Transverse colon (tissue), 4 donors: Measurements from ENCODE around the gene RAB28.

ENCODE experiments used
- CTCF ChIP-seq, 5 experiments: fragments of 200-600 bp in 3 of 5; fragments of 450-650 bp in 2 of 5; sonication (generic) in 3 of 5; IDR thresholded peaks; 1 replicate in 2 of 5; 2 replicates in 3 of 5; pipeline ENCODE4 v1.5.1; 2016 to 2017; ENCODE audit warnings: antibody characterized with exemption in 5 of 5, inconsistent platforms in 3 of 5, mild to moderate bottlenecking in 2 of 5, moderate library complexity in 1 of 5
- POLR2A ChIP-seq: fragments of 450-650 bp; IDR thresholded peaks from one replicate; pipeline ENCODE4 v1.6.1; 2016; ENCODE audit warnings: antibody characterized with exemption, mild to moderate bottlenecking, moderate library complexity
- POLR2AphosphoS5 ChIP-seq, 3 donors: sonication (generic); formaldehyde crosslinking; IDR thresholded peaks; one replicate each; pipeline ENCODE4 v1.6.1; 2016; ENCODE audit warnings: antibody characterized with exemption in 3 of 3

- TF ChIP-seq CTCF (IDR thresholded peaks at IDR 0.05) (no peak), POLR2AphosphoS5 (IDR thresholded peaks at IDR 0.05) (no peak), POLR2A (no peak)
Measured at GRCh38 chr4:13371048-13371447, 113.1 kb downstream of the RAB28 start.
